SK-N-MC (cell line): ENCODE measurements around the gene STIMATE.

Experiments
- EZH2 ChIP-seq: fragments of 200-600 bp; sonication (generic); IDR thresholded peaks from one replicate; pipeline ENCODE4 v1.6.1; 2017; ENCODE audit warnings: antibody characterized with exemption
- FOXP2 ChIP-seq: optimal IDR thresholded peaks from 2 replicates; pipeline ENCODE3; 2011; ENCODE audit warnings: mild to moderate bottlenecking, moderate library complexity; ENCODE audit not compliant: insufficient read depth; ENCODE audit errors: extremely low read length, control extremely low read depth
- POLR2AphosphoS5 ChIP-seq: IDR thresholded peaks from 2 replicates; pipeline ENCODE4 v1.6.1; 2012; ENCODE audit warnings: mild to moderate bottlenecking, low read depth, low read length, borderline replicate concordance

DNA sequence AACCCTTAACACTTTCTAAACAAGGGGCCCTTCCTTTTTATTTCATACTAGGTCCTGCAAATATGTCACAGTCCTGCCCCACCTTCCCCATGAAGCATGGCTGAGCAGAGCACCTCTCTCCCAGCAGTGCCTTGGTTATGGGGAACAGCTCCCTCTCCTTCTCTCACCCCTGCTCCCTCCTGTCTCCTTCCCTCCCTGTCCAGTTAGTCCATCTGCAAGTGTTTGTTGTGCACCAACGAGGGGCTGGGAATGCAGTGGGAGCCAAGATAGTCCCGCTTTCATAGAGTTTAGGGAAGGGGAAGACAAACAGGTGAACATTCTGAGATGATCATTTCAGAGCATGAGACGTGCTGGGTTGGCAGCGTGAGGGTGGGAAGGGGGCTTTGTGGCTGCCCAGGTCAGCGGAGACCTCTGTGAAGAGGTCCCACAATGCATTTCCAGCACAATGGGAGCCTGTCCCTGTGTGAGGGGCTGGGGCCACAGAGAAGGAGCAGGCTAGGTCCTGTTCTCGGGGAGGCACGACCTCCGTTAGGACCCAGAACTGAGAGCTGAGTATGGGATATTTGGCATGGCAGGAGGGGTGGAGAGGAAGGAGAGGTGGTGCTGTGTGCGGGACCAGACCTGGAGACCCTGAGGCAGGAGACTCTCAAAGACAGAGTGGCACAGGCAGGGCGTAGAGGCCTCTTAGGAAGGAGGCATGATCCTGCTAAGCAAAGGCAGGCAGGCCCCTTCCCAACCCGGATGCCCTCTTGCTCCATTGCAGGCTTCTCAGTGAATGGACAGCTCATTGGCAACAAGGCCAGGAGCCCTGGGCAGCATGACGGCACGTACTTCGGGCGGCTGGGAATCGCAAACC, 108.2 kb downstream of the STIMATE start:
- no peak for TF ChIP-seq EZH2
- no peak for TF ChIP-seq POLR2AphosphoS5
- no peak for TF ChIP-seq FOXP2
